Thoracic aorta (tissue), 2 donors: Measurements from ENCODE around the gene LLCFC1. TPM values are rescaled to one million over a fixed set of nuclear protein-coding genes. Genes with fewer than 3 reads are reported as not detected.

Source experiments
- ATAC-seq: fragments of 150-250 bp; one replicate; pipeline ENCODE4 v1.8.0; 2017; ENCODE audit warnings: low read depth; ENCODE audit not compliant: insufficient number of reproducible peaks, low FRiP score
- DNase-seq: peaks from one replicate; pipeline ENCODE4 v3.0.0-alpha.2; 2020; ENCODE audit warnings: low spot score
- H3K27ac ChIP-seq, 2 donors: fragments of 200-600 bp; sonication (generic); 1 replicate in 1 of 2; 2 replicates in 1 of 2; pipeline ENCODE4 v1.5.1; 2016; ENCODE audit warnings: mild to moderate bottlenecking in 2 of 2, moderate library complexity in 2 of 2
- H3K27me3 ChIP-seq: fragments of 200-600 bp; sonication (generic); replicated peaks from 2 replicates; pipeline ENCODE4 v1.6.0; 2016; ENCODE audit warnings: mild to moderate bottlenecking; ENCODE audit not compliant: insufficient read depth
- H3K36me3 ChIP-seq: fragments of 200-600 bp; sonication (generic); one replicate; pipeline ENCODE4 v1.5.1; 2016
- H3K4me1 ChIP-seq, 2 donors: fragments of 200-600 bp; sonication (generic); 1 replicate in 1 of 2; 2 replicates in 1 of 2; pipeline versions ENCODE4 v1.5.1 to v1.6.0; 2016; ENCODE audit warnings: low read depth in 2 of 2, mild to moderate bottlenecking in 1 of 2; ENCODE audit not compliant: control insufficient read depth in 1 of 2
- H3K4me3 ChIP-seq: fragments of 200-600 bp; sonication (generic); 2 replicates; pipeline ENCODE4 v1.5.1; 2016; ENCODE audit warnings: mild to moderate bottlenecking
- H3K9me3 ChIP-seq: fragments of 200-600 bp; sonication (generic); 2 replicates; pipeline ENCODE4 v1.5.1; 2016
- CTCF ChIP-seq: fragments of 200-600 bp; sonication (generic); IDR thresholded peaks from one replicate; pipeline ENCODE4 v1.5.1; 2019; ENCODE audit warnings: antibody characterized with exemption
- total RNA-seq, 2 donors: library from RNA; depleted of rRNA; stranded (reverse); fragments of >200 nt; gene quantifications; one replicate each; pipeline versions ENCODE4 v1.1.0 to v1.2.3, GENCODE V29; 2016

The LLCFC1 gene
- total RNA-seq, 2 donors from 2014 or later = not detected

GRCh38 chr7:142898377-142899170, 40.7 kb upstream of the LLCFC1 start:
- H3K4me1 ChIP-seq = no peaks in the 10 kb centered on the region
- H3K36me3 ChIP-seq = no peaks in the 10 kb centered on the region
- H3K4me3 ChIP-seq = no peak overlapping the region
- no peak overlapping the region for H3K27ac ChIP-seq
- no peak for DNase-seq
- H3K27me3 ChIP-seq = no peaks in the 10 kb centered on the region
- no peak for ATAC-seq
- TF ChIP-seq CTCF = no peak
- H3K9me3 ChIP-seq = no peaks in the 10 kb centered on the region

GRCh38 chr7:142899661-142900060, 39.6 kb upstream of the LLCFC1 start:
- Histone ChIP-seq H3K27me3 (no peaks in the 10 kb centered on the region), H3K27ac (no peak overlapping the region), H3K4me1 (no peaks in the 10 kb centered on the region), H3K36me3 (no peaks in the 10 kb centered on the region), H3K4me3 (no peak overlapping the region), H3K9me3 (no peaks in the 10 kb centered on the region)
- ATAC-seq (no peak), DNase-seq (no peak)
- TF ChIP-seq CTCF = no peak

GRCh38 chr7:142901426-142902259, 37.6 kb upstream of the LLCFC1 start:
- no peaks in the 10 kb centered on the region for H3K27me3 ChIP-seq
- H3K4me3 ChIP-seq = no peak overlapping the region
- TF ChIP-seq CTCF = no peak
- no peak for ATAC-seq
- no peaks in the 10 kb centered on the region for H3K36me3 ChIP-seq
- no peak for DNase-seq
- no peaks in the 10 kb centered on the region for H3K9me3 ChIP-seq
- no peaks in the 10 kb centered on the region for H3K4me1 ChIP-seq
- H3K27ac ChIP-seq = no peak overlapping the region

- no peak overlapping the region for H3K27ac ChIP-seq
- H3K36me3 ChIP-seq = no peaks in the 10 kb centered on the region
- no peaks in the 10 kb centered on the region for H3K27me3 ChIP-seq
- ATAC-seq = no peak
- H3K4me3 ChIP-seq = no peak overlapping the region
- H3K9me3 ChIP-seq = no peaks in the 10 kb centered on the region
- no peak for TF ChIP-seq CTCF
- H3K4me1 ChIP-seq = no peaks in the 10 kb centered on the region
- no peak for DNase-seq
These were observed 35.2 kb upstream of the LLCFC1 start for GRCh38 chr7:142904128-142904527.

- ATAC-seq (no peak), DNase-seq (no peak)
- H3K36me3 ChIP-seq = no peaks in the 10 kb centered on the region
- H3K4me3 ChIP-seq = no peak overlapping the region
- no peaks in the 10 kb centered on the region for H3K4me1 ChIP-seq
- no peak overlapping the region for H3K27ac ChIP-seq
- no peaks in the 10 kb centered on the region for H3K9me3 ChIP-seq
- H3K27me3 ChIP-seq = no peaks in the 10 kb centered on the region
- TF ChIP-seq CTCF = no peak
These were observed 33.5 kb upstream of the LLCFC1 start for GRCh38 chr7:142905759-142906158.
